Muscle layer of duodenum (tissue), 2 donors: ENCODE measurements around the gene POLR3E.

Experiments
- H3K27ac ChIP-seq: one replicate; pipeline ENCODE4 v1.7.0; 2013; ENCODE audit warnings: mild to moderate bottlenecking, low read length
- H3K27me3 ChIP-seq: one replicate; pipeline ENCODE4 v1.7.0; 2013; ENCODE audit warnings: low read depth, mild to moderate bottlenecking, control low read depth, low read length
- H3K36me3 ChIP-seq, 2 donors: one replicate each; pipeline ENCODE4 v1.7.0; 2013; ENCODE audit warnings: low read length in 2 of 2, control low read depth in 1 of 2, mild to moderate bottlenecking in 1 of 2; ENCODE audit not compliant: insufficient read depth in 2 of 2, control insufficient read depth in 1 of 2
- H3K4me1 ChIP-seq, 2 donors: one replicate each; pipeline ENCODE4 v1.7.0; 2013; ENCODE audit warnings: low read length in 2 of 2, mild to moderate bottlenecking in 2 of 2, control low read depth in 1 of 2, moderate library complexity in 1 of 2; ENCODE audit not compliant: insufficient read depth in 2 of 2, control insufficient read depth in 1 of 2
- H3K4me3 ChIP-seq, 2 donors: one replicate each; pipeline ENCODE4 v1.7.0; 2013; ENCODE audit warnings: low read length in 2 of 2, low read depth in 1 of 2, mild to moderate bottlenecking in 1 of 2
- H3K9me3 ChIP-seq, 2 donors: one replicate each; pipeline ENCODE4 v1.7.0; 2013; ENCODE audit warnings: low read length in 2 of 2, control low read depth in 1 of 2, mild to moderate bottlenecking in 1 of 2; ENCODE audit not compliant: control insufficient read depth in 1 of 2
- donor health status: healthy.

Gene POLR3E

GRCh38 chr16:22308824-22309520 lies 11.8 kb downstream of the POLR3E start:
- Histone ChIP-seq H3K9me3 (no peaks in the 10 kb centered on the region), H3K27ac (no peak overlapping the region), H3K4me1 (no peaks in the 10 kb centered on the region), H3K4me3 (no peak overlapping the region), H3K27me3 (no peaks in the 10 kb centered on the region), H3K36me3 (peaks cover 53 to 80% of the 10 kb centered on the region in 2 donors)

DNA sequence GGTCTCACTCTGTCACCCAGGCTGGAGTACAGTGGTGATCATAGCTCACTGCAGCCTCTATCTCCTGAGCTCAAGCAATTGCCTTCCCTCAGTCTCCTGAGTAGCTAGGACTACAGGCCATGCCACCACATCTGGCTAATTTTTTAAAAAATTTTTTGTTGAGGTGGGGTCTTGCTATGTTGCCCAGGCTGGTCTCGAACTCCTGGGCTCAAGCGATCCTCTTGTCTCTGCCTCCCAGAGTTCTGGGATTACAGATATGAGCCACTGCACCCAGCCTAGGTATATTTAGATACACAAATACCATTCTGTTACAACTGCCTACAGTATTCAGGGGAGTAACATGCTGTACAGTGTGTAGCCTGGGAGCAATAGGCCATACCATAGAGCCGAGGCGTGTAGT lies 14.3 kb downstream of the POLR3E start:
- H3K27ac ChIP-seq: no peak overlapping the region
- H3K4me1 ChIP-seq: no peaks in the 10 kb centered on the region
- no peaks in the 10 kb centered on the region for H3K27me3 ChIP-seq
- H3K9me3 ChIP-seq: no peaks in the 10 kb centered on the region
- peaks cover 57 to 83% of the 10 kb centered on the region in 2 donors for H3K36me3 ChIP-seq
- H3K4me3 ChIP-seq: no peak overlapping the region

DNA sequence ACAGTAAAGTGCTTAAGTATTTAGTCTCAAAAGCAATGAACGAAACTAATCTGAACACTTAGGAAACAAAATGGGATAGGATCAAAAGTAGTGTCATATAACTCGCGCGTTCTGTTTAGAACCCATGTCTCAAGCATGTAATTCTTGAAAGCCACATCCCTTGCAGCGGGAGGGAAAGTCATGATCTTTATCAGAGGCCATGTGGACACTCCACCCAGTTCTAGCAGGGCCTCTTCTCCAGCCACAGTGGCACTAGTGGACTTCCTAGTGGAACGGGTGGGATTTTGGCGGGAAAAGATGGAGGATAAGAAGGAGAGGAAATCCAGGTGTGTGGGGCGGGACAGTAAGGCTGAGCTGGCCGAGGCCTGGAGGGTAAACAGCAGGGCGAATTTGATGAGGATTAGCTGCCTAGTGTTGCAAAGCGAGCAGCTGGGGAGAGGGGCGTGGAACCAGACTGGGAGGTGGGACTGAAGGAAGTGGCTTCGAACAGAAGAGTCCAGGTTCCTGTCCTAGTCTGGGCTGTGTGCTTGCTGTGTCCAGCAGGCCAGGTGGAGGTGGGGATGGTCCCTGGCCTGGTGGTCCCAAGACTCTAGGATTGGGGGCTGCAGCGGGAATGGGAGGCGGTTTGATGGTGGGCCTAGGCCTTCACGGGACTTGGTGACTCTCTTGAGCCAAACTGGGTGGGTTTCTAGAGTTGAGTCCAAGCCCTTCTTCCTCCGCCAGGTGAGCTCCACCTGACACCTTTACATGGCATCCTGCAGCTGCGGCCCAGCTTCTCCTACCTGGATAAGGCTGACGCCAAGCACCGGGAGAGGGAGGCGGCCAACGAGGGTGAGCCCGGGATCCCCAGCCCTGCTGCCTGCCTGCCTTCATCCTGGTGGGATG lies 15.9 kb downstream of the POLR3E start:
- H3K36me3 ChIP-seq: peaks cover 50 to 84% of the 10 kb centered on the region in 2 donors
- no peaks in the 10 kb centered on the region for H3K27me3 ChIP-seq
- H3K4me3 ChIP-seq: no peak overlapping the region
- H3K9me3 ChIP-seq: no peaks in the 10 kb centered on the region
- no peak overlapping the region for H3K27ac ChIP-seq
- no peaks in the 10 kb centered on the region for H3K4me1 ChIP-seq

DNA sequence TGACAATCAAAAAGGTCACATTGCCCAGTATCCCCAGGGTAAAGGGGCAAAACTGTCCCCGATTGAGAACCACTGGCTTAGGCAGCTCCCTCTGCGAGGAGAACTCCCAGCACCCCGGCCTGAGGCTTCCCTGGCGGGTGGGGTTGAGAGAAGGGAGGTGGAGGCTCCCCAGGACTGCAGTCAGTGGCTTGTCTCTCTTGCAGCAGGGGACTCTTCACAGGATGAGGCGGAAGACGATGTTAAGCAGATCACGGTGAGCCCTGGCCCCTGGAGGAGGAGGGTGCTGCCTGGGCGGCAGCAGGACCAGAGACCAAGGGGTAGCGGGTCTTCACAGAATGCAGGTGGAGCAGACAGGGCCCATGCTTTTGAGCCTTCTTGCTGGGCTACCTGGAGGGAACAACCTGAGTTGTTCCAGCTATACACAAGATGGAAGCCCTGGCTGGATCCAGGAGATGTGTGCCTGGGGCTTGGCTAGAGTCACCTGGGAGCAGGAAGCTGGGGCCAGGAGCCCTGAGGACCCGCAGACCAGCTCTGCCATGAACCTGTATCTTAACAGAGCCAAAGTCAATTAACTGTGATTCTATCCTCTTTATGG lies 16.8 kb downstream of the POLR3E start:
- no peak overlapping the region for H3K4me3 ChIP-seq
- no peaks in the 10 kb centered on the region for H3K9me3 ChIP-seq
- H3K27ac ChIP-seq: no peak overlapping the region
- H3K4me1 ChIP-seq: no peaks in the 10 kb centered on the region
- no peaks in the 10 kb centered on the region for H3K27me3 ChIP-seq
- peaks cover 41 to 81% of the 10 kb centered on the region in 2 donors for H3K36me3 ChIP-seq

- Histone ChIP-seq H3K36me3 (peaks cover 35 to 74% of the 10 kb centered on the region in 2 donors), H3K27me3 (no peaks in the 10 kb centered on the region), H3K4me3 (no peak overlapping the region), H3K4me1 (no peaks in the 10 kb centered on the region), H3K9me3 (no peaks in the 10 kb centered on the region), H3K27ac (no peak overlapping the region)
Observed at GRCh38 chr16:22314661-22315626, 17.7 kb downstream of the POLR3E start.

- H3K27me3 ChIP-seq: no peaks in the 10 kb centered on the region
- no peaks in the 10 kb centered on the region for H3K4me1 ChIP-seq
- no peaks in the 10 kb centered on the region for H3K9me3 ChIP-seq
- H3K4me3 ChIP-seq: no peak overlapping the region
- peaks cover 36 to 81% of the 10 kb centered on the region in 2 donors for H3K36me3 ChIP-seq
- H3K27ac ChIP-seq: no peak overlapping the region
Observed at GRCh38 chr16:22315979-22316378, 18.8 kb downstream of the POLR3E start.

- no peak overlapping the region for H3K4me3 ChIP-seq
- peaks cover 0 to under 1% of the 10 kb centered on the region in 2 donors for H3K4me1 ChIP-seq
- peaks cover 36 to 80% of the 10 kb centered on the region in 2 donors for H3K36me3 ChIP-seq
- H3K9me3 ChIP-seq: no peaks in the 10 kb centered on the region
- H3K27ac ChIP-seq: no peak overlapping the region
- no peaks in the 10 kb centered on the region for H3K27me3 ChIP-seq
Observed at GRCh38 chr16:22316411-22316811, 19.2 kb downstream of the POLR3E start.

DNA sequence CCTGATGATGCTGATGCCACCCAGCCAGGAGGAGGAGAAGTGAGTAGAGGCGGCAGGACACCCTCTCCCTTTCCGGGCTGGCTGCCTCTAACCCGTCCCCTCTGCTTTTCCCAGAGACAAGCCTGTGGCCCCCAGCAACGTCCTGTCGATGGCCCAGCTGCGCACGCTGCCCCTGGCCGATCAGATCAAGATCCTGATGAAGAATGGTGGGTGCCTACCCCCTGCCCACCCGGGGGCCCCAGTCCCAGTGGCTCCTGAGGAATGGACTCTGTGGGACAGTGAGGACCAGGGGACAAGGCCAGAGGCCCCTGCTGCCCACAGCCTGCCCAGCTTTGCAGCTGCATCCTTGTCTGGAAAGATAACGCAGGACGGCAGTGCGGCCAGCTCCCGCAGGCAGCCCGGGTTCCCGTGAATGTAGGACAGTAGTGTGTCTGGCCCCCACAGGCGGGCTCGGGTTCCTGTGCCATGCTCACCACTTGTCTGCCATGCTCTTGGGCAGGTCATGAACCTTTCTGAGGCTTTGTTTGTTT lies 19.9 kb downstream of the POLR3E start:
- Histone ChIP-seq H3K4me3 (no peak overlapping the region), H3K4me1 (peaks cover 0 to 5% of the 10 kb centered on the region in 2 donors), H3K9me3 (no peaks in the 10 kb centered on the region), H3K27ac (no peak overlapping the region), H3K36me3 (peaks cover 36 to 79% of the 10 kb centered on the region in 2 donors), H3K27me3 (no peaks in the 10 kb centered on the region)

DNA sequence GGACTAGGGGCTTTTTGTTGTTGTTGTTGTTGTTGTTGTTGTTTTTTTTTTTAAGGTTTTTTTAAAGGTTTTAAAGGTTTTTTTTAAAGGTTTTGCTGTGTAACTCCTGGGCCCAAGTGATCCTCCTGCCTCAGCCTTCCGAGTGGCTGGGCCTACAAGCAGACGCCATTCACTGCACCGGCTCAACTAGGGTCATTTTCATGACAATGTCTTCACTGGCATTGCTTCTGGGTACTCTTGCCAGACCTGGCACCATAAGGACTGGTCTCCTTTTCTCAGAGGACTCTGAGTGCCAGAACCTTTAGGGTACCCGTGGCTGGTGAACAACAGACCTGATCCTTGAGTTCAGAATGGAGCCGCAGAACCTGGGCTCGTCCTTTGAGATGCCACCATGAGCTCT lies 20.4 kb downstream of the POLR3E start:
- H3K9me3 ChIP-seq: no peaks in the 10 kb centered on the region
- H3K4me3 ChIP-seq: no peak overlapping the region
- peaks cover 36 to 79% of the 10 kb centered on the region in 2 donors for H3K36me3 ChIP-seq
- H3K27me3 ChIP-seq: no peaks in the 10 kb centered on the region
- H3K27ac ChIP-seq: no peak overlapping the region
- peaks cover 0 to 5% of the 10 kb centered on the region in 2 donors for H3K4me1 ChIP-seq

DNA sequence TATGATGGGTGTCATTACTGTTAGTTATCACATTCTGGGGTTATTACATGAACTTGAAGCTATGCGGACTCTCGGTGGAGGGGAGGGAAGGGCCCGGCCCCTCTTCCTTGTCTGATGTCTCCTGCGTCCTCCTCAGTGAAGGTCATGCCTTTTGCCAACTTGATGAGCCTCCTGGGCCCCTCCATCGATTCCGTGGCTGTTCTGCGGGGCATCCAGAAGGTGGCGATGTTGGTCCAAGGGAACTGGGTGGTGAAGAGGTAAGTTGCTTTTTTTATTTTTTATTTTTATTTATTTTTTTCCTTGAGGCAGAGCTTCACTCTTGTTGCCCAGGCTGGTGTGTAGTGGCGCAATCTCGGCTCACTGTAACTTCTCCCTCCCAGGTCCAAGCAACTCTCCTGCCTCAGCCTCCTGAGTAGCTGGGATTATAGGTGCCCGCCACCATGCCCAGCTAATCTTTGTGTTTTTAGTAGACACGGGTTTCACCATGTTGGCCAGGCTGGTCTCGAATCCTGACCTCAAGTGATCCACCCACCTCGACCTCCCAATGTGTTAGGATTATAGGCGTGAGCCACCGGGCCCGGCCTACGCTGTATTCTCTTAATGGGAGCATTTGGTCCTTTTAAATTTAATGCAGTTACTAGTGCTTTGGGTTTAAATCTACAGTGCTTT lies 21.6 kb downstream of the POLR3E start:
- H3K27me3 ChIP-seq: no peaks in the 10 kb centered on the region
- no peak overlapping the region for H3K4me3 ChIP-seq
- H3K27ac ChIP-seq: no peak overlapping the region
- H3K4me1 ChIP-seq: peaks cover 0 to 5% of the 10 kb centered on the region in 2 donors
- peaks cover 26 to 70% of the 10 kb centered on the region in 2 donors for H3K36me3 ChIP-seq
- H3K9me3 ChIP-seq: no peaks in the 10 kb centered on the region
